UCSD-AML1 (cell line): Measurements from ENCODE around the gene ACSS1.

ENCODE experiments used
- DNase-seq: peaks from one replicate; lab custom pipeline; 2025; ENCODE audit not compliant: unreplicated experiment; lab: John Stamatoyannopoulos, UW

Gene ACSS1

DNA sequence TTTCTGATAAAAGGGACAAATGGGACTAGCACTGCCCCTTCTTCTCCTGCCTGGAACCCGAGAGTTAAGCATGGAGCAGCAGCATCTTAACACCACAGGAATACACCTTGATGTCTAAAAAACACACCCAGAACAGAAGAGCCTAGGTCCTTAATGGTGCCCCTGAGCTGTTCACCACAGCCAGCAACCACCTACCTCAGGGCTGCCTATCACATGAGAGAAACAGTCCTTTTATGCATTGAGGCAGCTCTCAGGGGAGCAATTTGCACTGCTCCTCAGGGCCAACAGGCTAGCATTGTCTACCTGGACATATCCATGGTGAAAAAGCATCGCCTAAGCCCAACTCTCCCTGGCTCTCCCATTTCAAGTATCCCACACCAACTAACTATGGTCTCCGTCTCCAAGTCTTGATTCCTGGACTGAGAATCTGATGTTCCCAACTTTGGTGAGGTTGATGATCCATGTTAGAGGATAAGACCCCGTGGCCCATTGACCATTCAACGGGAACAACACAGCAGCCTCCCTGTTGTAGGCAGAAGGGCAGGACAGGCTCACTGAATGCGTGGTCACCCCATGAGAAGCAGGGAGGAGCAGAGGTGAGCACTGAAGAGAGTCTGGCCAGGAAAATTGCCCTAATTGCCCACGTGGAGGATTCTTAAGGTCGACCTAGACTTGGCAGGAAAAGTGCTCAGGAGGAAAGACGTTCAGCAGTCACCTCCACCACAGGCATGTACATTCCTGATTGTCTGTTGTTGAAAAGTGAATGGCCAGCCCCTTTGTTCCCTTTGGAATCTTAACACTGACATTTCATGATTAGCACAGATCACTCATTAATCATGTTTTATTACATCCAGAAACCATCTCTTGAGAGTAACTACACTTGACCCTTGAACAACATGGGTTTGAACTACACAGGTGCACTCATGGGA is 61.2 kb downstream of the ACSS1 start:
- DNase-seq: no peak

DNA sequence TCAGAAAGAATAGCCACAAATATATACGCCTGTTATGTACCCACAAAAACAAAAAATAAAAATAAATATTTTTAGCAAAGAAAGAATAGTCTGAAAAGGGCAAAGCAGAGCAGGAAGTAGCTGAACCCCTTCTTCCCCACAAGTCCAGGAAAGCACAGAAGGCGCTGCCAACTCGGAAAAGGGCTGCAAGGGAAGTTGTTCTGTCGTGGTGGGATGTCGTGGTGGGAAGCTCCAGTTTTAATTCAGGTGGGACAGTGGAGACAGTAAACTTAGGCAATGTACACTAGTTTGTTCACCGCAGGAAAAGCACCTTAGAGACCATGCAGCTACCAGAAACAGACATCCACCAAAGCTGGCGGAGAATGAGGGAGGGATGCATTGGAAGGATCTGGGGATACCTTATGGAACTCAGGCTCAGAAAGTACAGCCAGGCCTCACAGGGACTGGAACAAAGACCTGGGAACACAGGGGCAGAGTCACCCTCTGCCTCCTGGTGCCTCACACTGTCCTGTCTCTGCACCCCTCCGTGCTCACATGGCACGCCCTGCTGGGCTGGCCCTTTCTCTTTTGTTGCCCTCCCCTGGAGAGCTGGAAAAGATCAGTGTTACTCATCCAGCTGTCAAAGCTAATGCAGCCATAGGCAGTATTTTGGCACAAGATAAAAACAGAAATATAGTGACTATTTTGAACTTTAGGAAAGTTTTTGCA is 62.0 kb downstream of the ACSS1 start:
- no peak for DNase-seq

DNA sequence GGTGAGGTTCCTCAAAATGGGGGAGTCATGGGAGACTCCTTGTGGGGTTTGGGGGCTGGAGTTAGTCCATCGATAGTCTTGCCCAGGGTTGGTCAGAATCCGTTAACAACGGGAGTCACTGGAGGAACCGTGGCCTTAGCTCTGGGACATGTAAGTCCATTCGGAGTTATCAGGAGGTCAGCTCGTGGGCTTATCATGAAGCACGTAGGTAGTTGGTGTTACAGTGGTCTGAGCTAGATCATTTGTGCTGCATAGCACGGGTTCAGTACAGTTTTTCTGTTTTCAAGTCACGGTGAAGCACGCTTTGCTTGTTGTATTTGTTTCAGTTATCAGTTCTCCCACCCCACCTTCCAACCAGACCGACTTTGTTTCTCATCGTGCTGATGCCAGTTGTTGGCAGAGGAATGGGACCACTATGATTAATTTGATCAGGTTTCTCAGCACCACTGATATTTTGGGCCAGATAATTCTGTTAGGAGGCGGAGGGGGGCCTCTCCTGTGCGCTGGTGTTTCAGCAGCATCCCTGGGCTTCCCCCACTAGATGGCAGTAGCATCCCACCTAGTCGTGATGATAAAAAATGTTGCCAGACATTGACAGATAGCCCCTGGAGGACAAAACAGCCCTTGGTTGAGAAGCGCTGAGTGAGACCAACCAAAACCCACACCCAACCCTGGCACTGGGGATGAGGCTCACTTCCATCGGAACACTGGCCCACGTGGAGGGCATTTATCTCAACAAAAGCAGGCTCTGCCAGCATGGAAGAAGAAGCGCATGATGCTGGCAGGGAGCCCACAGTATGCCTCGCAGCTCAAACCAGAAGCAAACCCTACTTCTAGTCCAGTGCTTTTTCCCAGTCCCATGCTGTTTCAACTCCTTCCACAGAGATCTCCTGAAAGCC is 63.2 kb downstream of the ACSS1 start:
- DNase-seq: peak; percentile 67

DNA sequence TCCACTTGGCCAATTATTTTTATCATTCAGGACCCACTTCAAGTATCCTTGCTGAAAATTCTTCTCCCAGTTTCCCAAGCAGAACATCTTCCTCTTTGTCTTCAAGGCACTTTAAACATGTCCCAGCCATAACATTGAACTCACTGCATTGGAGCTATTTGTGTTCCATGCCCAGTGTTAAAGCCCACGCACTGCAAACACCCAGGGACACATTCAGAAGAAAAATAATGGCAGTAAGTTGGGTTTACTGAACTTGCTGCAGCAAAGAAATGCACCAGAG is 63.8 kb downstream of the ACSS1 start:
- DNase-seq: no peak

DNA sequence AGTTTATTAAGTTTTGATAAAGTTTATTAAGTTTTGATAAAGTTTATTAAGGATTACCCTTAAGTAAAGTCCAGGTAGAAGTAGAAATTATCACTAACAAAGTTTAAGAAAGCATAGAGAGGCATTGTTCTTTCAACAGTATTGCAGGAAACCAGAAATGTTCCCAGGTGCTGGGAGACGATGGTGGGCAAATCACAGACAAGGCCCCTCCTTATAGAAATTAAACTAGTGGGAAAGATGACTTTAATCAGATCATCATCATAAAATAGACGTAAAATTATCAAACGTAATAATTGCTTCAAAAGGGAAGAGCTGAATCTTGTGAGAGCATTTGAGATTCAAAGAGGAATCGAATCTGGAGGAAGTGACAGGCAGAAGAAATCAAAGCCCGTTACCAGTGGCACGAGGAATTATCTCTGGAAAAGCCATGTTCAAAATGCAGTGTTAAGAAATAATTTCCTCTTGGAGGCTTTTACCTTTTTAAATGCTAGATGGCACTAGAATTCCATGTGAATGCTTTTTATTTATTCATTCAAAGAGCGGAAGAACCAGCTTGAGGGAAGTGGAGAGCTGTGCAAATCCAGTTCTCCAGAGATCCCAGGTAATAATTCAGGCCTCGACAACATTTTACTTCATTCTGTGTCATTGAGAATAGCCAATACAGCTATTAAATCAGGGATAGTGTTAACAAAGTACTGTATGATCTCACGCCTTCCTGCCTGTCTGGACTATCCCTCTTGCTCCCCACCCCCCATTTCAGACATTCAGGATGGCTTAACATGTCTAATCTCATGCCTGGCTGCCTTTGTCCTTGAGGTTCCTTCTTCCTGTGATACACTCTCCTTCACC is 64.4 kb downstream of the ACSS1 start:
- no peak for DNase-seq

DNA sequence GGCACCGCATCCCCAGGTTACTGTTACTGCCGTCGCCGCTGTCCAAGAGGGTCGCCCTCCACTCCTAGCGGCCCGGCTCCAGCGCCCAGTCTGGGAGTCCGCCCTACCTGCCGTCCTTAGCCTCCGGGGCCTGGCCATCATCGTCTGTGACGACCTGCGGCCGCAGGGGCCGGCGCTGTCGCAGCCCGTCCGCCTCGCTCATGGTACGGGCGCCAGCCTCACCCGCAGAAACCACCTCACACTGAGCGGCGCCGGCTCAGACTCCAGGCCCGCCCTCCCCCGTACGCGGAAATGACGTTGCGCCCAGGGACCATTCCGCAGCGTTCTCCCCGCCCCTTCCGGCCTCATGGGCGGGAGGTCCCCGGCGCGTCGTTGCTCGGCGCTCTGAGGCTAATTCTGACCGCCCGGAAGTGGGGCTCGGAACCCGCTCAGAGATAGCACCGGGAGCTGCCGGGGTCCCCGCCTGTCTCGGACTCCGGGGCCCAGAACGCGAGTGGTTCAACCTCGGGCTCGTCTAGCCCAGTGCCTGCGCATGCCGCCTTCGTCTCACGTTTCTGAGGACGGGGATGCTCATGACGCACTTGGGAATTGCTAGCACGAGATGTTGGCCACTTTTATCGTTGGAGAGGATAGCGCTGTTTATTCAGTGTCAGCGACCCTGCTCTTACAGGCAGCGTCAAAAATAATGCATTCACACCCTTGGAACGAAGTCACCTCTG is 65.3 kb downstream of the ACSS1 start, which contains the start of gene APMAP:
APMAP (minus strand) TSS at position 265 of the 719 bp plus-strand sequence; CDS start at position 202, 63 bp downstream.
- peak; percentile 94 for DNase-seq

DNA sequence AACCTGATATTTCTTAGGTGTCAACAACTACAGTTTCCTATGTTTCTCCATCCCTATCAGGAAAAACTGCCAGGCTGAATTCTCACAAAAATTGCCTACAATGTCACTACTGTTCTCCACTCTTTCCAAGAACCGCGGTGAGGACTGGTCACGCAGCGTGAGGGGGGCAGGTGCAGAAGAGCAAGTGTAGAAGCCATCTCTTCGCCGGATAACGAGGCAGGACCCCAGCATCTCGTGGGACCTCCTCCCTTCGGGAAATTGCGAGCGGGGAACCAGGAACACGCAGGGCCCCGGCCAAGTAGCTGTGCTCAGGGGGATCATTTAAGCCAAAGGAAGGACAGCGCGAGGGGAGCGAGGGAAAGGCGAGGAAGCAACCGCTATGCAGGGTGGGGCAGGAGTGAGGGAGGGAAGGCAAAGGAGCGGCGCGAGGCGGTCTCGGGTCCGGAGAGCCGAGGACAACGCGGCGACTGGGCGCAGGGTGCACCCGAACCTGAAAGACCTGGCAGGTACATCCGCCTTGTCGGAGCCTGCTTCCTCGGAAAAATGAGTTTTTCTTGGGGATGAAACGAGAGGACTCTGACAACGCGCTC is 65.9 kb downstream of the ACSS1 start:
- DNase-seq: no peak

DNA sequence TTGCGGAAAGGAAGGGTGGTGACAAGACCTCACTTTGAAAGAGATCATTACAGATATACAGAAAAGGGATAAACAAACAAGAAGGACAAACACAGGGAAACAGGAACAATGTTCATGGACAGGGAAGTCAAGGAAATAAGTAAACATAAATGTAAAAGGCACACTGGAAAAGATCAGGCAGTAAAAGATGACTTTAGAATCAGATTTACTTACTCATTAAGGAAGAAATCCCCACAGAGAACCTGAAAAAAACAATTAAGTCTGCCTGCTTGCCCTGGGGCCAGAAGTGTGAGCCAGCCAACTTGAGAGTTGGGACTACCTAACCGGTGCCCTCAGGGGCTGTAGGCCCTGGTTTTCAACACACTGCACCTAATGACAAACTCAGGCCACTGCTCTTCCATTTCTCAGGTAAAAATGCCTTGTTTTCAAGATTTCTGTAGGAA is 67.1 kb downstream of the ACSS1 start:
- DNase-seq: no peak

DNA sequence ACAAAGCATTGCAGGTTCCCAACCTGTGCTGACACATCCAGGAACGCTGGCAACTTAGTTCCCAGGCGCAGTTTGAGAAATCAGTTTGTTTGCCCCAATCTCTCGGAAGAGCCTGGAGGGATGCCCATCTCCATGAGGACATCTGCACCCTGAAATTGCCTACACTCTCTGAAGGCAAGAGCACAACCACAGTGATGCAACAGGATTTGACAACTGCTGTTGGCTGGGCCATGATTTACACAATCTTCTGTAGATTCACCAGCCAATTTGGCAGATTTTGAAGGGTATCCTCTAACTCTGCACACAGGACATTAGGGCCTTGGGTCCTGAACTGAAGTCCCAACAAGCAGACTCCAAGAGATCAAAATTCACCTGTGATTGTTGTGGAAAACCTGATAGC is 68.8 kb downstream of the ACSS1 start:
- no peak for DNase-seq

DNA sequence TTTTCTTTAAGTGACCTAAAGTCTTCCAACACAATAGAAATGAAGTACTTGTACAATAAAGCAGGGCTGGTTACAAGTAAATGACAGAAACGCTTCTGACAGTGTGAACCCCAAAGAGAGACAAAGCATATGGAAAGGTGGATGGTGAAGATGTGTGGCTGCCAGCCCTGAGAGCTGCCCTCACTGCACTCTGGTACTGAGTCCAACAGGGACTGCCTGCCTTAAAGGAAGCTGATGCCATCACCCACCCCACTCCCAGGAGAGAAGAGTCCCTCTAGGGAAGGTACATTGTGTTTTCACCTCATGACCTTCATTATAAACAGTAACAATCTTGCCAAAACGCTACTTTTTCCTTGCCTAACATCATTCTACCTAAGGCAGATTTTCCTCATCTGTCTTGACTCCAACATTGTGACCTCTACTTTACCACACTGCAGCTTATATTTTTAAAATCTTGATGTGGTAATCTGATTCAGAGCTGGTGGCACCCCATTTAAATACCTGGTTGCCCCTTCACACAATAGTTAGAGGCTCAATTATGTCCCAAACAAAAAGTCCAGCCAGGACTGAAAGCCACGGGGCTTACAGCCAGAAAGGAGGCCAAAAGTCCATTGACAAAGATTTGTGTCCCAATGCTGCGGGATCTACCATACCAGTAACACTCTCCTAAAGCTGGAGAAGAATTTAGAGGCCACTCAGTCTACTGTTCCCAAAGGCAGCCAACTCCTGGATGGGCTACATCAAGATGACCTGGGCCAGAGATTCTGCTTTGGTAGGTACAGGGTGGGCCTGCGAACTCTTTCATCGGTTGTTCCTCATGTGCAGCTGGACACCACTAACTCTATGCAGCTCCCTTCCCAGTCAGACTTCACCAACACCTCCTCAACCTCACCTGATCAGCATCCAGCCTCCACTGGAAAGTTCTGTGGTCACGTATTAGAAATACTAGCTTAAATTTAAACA is 69.8 kb downstream of the ACSS1 start:
- DNase-seq: no peak

DNA sequence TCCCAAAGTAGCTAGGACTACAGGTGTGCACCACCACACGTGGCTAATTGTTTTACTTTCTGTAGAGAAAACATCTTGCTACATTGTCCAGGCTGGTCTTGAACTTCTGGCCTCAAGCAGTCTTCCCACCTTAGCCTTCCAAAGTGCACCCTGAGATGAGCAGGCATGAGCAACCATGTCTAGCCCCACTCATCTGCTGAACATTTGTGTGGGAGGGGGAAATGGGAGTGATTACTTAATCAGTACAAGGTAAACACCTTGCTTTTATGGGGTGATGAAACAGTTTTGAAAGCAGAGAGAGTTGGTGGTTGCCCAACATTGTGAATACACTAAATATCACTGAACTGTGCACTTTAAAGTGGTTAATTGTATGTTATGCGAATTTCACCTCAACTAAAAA is 70.7 kb downstream of the ACSS1 start:
- no peak for DNase-seq

DNA sequence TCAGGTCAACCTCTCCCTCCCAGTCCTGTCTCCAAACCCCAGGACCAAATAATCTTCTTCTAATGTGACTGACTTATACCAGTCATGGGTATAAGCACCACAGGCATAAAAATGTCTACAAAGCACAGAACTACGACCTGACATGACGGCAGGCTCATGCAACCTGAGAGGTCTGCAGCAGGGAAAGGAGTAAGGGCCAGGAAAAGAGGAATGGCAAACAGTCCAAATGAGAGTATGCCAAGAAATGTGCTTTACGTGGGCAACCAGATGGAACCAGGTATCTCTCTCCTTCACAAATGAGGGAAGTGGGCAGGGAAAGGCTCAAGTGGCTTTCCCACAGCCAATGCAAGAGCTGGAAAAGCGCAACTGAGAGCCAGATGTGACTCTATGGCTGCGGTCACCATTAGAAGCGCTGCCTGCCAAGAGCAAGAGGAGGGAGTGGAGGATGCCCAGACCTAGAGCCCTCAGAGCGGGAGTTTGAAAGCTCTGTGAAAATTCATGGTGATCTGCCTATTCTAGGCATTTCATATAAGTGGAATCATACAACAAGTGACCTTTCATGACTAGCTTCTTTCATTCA is 71.4 kb downstream of the ACSS1 start:
- no peak for DNase-seq

DNA sequence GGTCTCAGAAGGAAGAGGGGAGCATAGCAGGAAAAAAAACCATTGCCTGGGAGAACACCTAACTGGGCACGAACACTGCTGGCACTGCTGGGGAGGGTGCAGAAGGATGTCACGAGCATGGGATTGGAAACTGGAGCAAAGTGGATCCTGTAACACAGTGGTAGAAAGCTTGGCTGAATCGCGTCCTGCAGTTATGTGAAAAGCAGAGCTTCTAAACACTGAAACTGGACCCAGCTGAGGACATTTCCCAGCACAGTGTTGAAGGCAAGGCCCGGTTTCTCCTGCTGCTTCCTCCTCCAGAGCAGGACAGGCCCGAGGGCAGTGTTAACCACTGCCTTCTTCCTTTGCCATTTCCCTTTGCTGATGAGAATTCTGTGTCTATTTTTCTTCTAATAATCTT is 72.1 kb downstream of the ACSS1 start:
- DNase-seq: no peak

DNA sequence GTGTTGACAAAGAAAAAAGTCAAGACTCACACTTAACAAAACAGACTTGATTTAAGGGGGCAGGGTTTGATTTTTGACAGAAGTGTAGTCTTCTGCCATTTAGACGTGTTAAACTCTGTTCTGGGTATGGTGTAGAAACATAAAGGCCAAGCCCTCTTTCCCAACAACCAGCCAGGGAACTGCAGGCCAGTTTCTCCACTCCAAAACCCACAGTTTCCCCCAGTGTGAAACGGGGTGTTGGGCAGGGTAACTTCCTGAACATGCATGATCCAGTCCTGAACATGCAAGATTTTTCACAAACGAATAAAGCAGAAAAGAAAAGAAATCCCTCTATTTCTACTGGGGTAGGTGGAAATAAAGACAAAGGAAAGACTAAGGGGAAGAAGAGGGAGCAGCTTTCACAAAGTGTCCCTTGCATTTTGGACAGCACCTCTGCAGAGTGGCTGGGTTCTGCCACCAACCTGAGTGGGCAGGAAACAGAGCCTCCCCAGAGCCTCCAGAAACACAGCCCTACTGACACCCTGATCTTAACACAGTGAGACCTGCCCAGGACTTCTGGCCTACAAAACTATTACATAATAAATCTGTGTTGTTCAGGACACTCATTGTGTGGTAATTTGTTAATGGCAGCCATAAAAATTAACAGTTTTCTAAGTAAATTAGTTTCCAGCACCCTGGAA is 72.8 kb downstream of the ACSS1 start:
- no peak for DNase-seq

DNA sequence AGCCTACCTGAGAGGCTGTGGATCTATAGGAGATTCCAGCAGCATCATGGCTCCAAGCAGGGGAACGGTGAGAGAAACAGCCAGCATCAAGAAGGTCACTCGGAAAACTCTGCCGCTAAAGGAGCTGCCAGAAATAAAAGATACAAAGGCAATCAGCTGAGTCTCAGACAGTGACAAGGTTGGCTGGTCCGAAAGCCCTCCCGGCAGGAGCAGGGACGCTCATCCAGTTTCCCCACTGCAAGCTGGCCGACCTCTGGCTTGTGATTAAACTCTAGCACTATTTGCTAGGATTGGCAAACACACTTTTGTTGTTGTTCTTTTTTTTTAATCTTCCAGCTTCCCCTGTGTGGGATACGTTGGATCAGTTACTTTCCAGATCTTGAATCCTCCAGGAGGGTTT is 74.0 kb downstream of the ACSS1 start:
- DNase-seq: no peak

DNA sequence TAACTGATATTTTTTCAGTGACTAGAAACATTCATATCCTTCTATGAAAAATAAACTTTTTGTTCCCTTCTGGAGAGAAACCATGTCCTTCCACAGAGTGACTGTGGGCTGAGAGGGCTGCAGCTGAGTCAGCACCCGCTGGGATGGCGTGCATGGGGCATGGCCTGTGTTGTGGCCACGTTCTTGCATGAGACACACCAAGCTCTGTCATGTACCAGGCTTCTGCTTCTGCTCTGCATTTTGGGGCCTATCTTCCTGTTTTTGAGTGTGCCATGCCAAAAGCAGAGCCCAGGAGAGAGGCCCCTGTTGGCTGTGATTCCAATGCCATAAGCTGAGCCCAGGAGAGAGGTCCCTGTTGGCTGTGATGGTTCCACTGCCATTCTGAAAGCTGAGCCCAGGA is 76.1 kb downstream of the ACSS1 start:
- DNase-seq: no peak

DNA sequence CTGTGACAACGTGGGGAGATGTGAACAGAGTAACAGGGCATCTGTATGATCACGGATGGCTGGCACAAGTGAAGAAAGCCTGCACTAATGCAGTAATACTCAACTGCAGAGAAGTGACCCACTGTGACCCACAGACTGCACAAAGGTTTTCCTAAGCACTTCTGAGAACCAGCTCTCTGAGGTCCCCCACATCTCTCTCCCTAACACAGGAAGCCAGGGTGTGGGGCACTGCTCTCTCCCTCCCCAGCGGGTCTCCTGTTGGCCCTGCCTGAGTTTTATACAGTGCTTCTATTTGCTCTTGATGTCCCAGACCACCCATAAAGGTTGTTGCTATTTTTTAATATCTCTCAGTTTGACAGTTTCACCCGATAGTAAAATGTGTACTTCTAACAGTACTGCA is 76.7 kb downstream of the ACSS1 start:
- no peak for DNase-seq
